ENCODE measurements around the gene C10orf90.

C10orf90 gene

DNA sequence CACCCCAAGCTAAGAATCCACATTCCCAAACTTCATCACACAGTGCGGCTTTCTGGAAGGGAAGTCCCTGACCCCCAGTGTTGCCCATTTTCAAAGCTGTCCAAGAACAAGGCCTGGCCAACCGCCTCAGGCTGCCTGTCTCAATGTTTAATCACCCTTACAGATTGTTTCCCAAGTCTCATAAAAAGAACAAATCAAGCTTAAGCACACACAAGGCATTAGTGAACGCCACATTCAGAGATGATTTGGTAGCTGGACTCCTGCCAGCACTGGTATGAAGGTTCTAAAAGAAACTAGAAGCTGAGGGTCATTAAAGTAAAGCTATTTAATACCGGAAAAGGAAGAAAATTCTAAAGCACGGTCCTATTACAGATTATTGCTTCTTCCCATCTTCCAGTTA, 35.6 kb downstream of the C10orf90 start:
- no peak for DNase-seq (ENCODE audit: low read depth in 3 of 3, low spot score in 1 of 3)

DNA sequence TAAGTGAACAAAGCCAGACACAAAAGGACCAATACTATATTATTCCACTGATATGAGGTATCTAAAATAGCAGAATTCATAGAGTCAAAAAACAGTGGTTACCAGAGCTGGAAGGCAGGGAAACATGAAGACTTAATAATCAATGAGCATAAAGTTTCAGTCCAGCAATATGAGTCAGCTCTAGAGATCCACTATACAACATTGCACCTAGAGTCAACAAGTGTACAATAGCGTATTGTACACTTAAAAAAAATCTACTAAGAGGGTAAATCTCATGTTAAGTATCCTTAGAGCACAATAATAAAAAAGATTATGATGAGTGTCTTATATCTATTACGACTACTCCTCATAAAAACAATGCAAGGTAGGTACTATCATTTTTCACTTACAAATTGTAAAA, 36.1 kb downstream of the C10orf90 start:
- DNase-seq (ENCODE audit: low read depth in 3 of 3, low spot score in 1 of 3), result no peak

DNA sequence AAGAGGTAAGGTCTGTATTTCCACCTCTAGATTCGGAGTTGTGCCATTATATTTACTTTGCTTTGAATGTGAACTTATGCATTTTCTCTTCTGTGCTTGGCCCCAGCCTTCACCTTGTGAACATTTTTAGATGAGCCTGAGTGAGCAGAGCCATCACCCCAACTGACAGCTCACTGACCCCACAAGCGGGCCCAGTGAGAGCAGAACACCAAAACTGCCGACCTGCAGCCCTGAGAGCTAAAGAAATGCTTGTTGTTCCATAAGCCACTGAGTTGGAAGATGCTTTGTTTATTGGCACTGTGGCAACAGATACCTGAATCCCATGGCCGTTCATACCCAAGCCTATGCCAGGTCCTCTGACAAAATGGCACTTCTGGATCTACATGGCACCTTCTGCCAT, 37.8 kb downstream of the C10orf90 start:
- no peak for DNase-seq (ENCODE audit: low read depth in 3 of 3, low spot score in 1 of 3)

GRCh38 chr10:126629925-126630624, 40.4 kb downstream of the C10orf90 start:
- no peak for DNase-seq (ENCODE audit: low read depth in 3 of 3, low spot score in 1 of 3)

DNA sequence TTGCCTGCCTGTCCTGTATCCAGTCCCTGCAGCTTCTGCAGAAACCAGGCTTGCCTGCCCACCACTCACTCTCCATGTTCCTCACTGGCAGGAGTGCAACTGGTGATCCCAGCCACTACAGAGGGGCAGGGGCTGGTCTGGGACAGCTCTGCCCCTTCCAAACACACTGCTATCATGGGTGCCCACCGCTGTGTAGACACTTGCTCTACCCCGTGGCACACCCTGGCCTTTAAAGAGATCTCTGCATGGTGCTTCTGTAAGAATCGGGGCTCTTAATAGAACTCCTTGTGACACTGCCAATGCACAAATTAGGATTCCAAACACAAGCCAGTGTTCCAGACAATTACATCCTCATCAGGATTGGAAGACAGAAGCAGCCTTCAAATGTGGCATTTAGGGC, 41.7 kb downstream of the C10orf90 start:
- no peak for DNase-seq (ENCODE audit: low read depth in 3 of 3, low spot score in 1 of 3)

- DNase-seq (ENCODE audit: low read depth in 3 of 3, low spot score in 1 of 3), result no peak
Measured at GRCh38 chr10:126621846-126622245, 48.6 kb downstream of the C10orf90 start.

DNA sequence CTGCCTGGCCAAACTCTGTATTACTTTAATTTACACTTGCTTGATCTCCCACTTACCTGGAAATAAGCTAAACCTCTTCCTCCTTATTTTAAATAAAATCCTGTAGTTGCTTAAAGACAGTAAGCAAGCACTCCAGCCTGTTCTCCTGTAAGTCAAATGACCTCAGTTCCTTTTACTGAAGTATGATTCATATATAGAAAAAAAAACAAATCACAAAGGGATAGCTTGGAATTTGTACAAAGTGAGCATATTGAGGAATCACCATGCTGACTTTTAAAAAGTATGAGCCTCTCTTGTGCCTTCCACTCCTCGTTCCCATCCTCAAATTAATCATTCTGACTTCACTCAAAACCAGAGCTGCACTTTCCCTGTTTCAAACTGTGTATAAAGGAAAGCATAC, 52.0 kb downstream of the C10orf90 start:
- no peak for DNase-seq (ENCODE audit: low read depth in 3 of 3, low spot score in 1 of 3)

DNA sequence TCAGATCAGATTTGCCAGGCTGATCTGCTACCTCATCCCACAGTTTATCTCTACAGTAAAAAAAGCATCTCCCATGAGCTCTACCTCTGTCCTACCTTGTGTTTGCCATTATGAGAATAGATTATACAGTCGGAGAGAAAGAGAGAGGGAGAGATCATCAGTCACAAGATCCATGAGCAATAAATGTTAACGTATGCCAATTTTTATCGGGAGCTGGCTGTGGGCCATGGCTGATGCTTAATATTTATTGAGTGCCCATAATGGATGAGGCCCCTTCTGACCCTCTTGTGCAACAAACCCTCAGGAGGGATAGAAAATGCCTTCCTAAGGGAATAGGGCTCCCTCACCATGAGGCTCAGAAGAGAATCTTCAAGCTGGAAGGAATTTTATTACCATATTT, 52.8 kb downstream of the C10orf90 start:
- no peak for DNase-seq (ENCODE audit: low read depth in 3 of 3, low spot score in 1 of 3)

GRCh38 chr10:126617208-126617607, 53.3 kb downstream of the C10orf90 start:
- no peak for DNase-seq (ENCODE audit: low read depth in 3 of 3, low spot score in 1 of 3)

DNA sequence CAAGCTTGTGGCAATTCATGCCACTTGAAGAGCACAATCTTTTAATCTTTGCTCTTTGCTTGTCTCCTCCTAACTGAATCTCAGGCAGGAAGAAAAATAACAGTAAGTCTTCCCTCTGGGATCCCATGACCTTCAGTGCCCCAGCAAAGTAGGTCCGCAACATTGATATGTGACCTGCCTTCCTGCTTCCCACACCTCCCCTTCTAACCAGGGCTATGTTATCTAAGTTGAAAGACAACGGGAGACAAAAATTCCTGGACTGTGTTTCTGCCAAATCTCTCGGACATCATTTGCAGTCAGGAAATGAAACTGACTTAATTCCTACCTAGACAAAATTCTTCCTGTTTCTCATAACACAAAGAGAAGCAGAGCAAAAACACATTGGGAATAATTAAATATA, 53.8 kb downstream of the C10orf90 start:
- no peak for DNase-seq (ENCODE audit: low read depth in 3 of 3, low spot score in 1 of 3)

GRCh38 chr10:126611303-126611702, 59.2 kb downstream of the C10orf90 start:
- no peak for DNase-seq (ENCODE audit: low read depth in 3 of 3, low spot score in 1 of 3)

- DNase-seq (ENCODE audit: low read depth in 3 of 3, low spot score in 1 of 3), result no peak
Measured at GRCh38 chr10:126609566-126609965, 60.9 kb downstream of the C10orf90 start.

- DNase-seq (ENCODE audit: low read depth in 3 of 3, low spot score in 1 of 3), result no peak
Measured at GRCh38 chr10:126599949-126600682, 70.4 kb downstream of the C10orf90 start.

GRCh38 chr10:126598009-126598408, 72.5 kb downstream of the C10orf90 start:
- DNase-seq (ENCODE audit: low read depth in 3 of 3, low spot score in 1 of 3), result peak in 1 of 3 donors; percentile 5

- DNase-seq (ENCODE audit: low read depth in 3 of 3, low spot score in 1 of 3), result no peak
Measured at GRCh38 chr10:126597211-126597610, 73.3 kb downstream of the C10orf90 start.

DNA sequence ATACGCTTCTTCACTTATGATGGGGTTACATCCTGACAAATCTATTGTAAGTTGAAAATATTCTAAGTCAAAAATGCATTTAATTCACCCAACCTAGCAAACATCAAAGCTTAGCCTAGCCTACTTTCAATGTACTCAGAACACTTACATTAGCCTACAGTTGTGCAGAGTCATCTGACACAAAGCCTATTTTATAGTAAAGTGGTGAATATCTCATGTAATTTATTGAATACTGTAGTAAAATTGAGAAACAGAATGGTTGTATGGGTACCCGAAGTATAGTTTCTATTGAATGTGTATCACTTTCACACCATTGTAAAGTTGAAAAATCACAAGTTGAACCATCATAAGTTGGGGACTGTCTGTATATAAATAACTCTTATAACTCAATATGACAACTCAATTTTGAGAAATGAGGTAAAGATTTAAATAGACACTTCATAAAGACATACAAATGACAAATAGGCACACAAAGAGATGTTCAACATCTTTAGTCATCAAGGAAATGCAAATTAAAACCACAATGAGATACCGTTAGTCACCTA, 73.9 kb downstream of the C10orf90 start:
- no peak for DNase-seq (ENCODE audit: low read depth in 3 of 3, low spot score in 1 of 3)

DNA sequence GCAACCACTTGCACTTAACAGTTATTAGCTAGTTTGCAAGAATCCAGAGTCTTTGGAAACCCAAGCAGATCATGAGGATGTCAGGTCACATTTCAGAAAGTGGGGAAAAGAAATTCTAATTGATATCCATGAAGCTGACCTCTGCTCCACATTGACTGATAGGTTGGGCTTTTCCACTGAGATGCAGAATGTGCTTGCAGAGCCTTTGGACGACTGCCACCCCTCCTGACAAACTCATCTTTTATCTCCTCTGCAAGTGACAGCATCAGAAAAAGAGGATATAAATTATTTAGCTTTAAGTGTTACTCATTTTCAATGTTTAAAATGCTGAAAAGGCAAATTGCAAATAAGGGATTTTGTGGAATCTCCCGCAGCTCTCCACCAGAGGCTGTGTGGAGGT, 75.3 kb downstream of the C10orf90 start:
- DNase-seq (ENCODE audit: low read depth in 3 of 3, low spot score in 1 of 3), result no peak

- no peak for DNase-seq (ENCODE audit: low read depth in 3 of 3, low spot score in 1 of 3)
Measured at GRCh38 chr10:126593968-126594701, 76.4 kb downstream of the C10orf90 start.

GRCh38 chr10:126592901-126593300, 77.6 kb downstream of the C10orf90 start:
- DNase-seq (ENCODE audit: low read depth in 3 of 3, low spot score in 1 of 3), result no peak

- DNase-seq (ENCODE audit: low read depth in 3 of 3, low spot score in 1 of 3), result no peak
Measured at GRCh38 chr10:126588024-126588423, 82.5 kb downstream of the C10orf90 start.

- no peak for DNase-seq (ENCODE audit: low read depth in 3 of 3, low spot score in 1 of 3)
Measured at GRCh38 chr10:126586878-126587277, 83.6 kb downstream of the C10orf90 start.

DNA sequence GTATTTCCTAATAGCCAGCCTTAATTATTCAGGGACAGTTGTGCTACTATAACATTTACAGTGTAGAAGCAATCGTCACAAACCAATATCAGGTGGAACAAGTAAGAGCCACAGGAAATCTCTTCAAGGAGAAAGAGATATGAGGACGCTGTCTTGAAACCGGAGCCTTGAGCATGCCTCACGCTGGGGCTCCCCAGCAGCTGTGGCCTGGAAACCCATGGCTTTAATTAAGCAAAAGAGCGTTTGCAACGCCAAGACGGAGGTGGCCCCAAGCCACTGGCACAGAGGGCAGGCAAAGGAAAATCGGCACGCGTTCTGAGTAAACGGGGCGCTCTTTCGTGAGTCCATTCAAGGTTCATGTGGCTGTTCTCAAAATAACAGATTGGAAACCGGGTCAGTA, 84.4 kb downstream of the C10orf90 start:
- DNase-seq (ENCODE audit: low read depth in 3 of 3, low spot score in 1 of 3), result no peak
